HL-60 (cell line): ENCODE data around the gene ITGBL1.

Experiments used
- DNase-seq, 2 experiments: peaks; one replicate each; pipeline ENCODE4 v3.0.0-alpha.2; 2010 to 2020; ENCODE audit warnings: low read depth in 1 of 2, low spot score in 1 of 2
- H3K27ac ChIP-seq: fragments of 250-450 bp; sonication (Bioruptor Pico); replicated peaks from 2 replicates; pipeline ENCODE4 v1.5.1; 2020; ENCODE audit warnings: mild to moderate bottlenecking, moderate library complexity
- H3K27me3 ChIP-seq: fragments of 250-450 bp; sonication (Bioruptor Pico); 2 replicates; pipeline ENCODE4 v1.5.1; 2021; ENCODE audit warnings: mild to moderate bottlenecking, moderate library complexity; ENCODE audit not compliant: insufficient read depth, poor library complexity, severe bottlenecking
- H3K4me3 ChIP-seq: replicated peaks from 2 replicates; pipeline ENCODE4 v1.5.1; 2011; ENCODE audit warnings: mild to moderate bottlenecking, control low read depth, low read length; ENCODE audit not compliant: insufficient read depth
- CTCF ChIP-seq: IDR thresholded peaks from one replicate; pipeline ENCODE4 v1.5.1; 2011; ENCODE audit warnings: low read length, control low read depth, inconsistent platforms; ENCODE audit not compliant: insufficient read depth
- GABPA ChIP-seq: IDR thresholded peaks from 2 replicates; pipeline ENCODE4 v1.6.1; 2012; ENCODE audit warnings: low read depth
- POLR2AphosphoS5 ChIP-seq: IDR thresholded peaks from 2 replicates; pipeline ENCODE4 v1.6.1; 2012; ENCODE audit warnings: low read depth
- SPI1 ChIP-seq: IDR thresholded peaks from 2 replicates; pipeline ENCODE4 v1.6.1; 2012; ENCODE audit warnings: low read depth, mild to moderate bottlenecking, borderline replicate concordance
- TF ChIP-seq, protein P1 (sequence below): IDR thresholded peaks from 2 replicates; pipeline ENCODE4 v1.6.1; 2012; ENCODE audit warnings: low read depth; ENCODE audit not compliant: insufficient replicate concordance

The ITGBL1 gene

GRCh38 chr13:101493541-101493940 is 41.1 kb downstream of the ITGBL1 start:
- no peaks in the 10 kb centered on the region for H3K27me3 ChIP-seq
- H3K27ac ChIP-seq, result no peak overlapping the region
- DNase-seq, result no peak
- no peak overlapping the region for H3K4me3 ChIP-seq
- TF ChIP-seq POLR2AphosphoS5 (no peak), GABPA (no peak), SPI1 (no peak), CTCF (no peak)
- TF ChIP-seq, protein P1, sequence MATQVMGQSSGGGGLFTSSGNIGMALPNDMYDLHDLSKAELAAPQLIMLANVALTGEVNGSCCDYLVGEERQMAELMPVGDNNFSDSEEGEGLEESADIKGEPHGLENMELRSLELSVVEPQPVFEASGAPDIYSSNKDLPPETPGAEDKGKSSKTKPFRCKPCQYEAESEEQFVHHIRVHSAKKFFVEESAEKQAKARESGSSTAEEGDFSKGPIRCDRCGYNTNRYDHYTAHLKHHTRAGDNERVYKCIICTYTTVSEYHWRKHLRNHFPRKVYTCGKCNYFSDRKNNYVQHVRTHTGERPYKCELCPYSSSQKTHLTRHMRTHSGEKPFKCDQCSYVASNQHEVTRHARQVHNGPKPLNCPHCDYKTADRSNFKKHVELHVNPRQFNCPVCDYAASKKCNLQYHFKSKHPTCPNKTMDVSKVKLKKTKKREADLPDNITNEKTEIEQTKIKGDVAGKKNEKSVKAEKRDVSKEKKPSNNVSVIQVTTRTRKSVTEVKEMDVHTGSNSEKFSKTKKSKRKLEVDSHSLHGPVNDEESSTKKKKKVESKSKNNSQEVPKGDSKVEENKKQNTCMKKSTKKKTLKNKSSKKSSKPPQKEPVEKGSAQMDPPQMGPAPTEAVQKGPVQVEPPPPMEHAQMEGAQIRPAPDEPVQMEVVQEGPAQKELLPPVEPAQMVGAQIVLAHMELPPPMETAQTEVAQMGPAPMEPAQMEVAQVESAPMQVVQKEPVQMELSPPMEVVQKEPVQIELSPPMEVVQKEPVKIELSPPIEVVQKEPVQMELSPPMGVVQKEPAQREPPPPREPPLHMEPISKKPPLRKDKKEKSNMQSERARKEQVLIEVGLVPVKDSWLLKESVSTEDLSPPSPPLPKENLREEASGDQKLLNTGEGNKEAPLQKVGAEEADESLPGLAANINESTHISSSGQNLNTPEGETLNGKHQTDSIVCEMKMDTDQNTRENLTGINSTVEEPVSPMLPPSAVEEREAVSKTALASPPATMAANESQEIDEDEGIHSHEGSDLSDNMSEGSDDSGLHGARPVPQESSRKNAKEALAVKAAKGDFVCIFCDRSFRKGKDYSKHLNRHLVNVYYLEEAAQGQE, result no peak

- Histone ChIP-seq H3K4me3 (no peak overlapping the region), H3K27ac (no peak overlapping the region)
- DNase-seq, result no peak
These were observed 46.9 kb downstream of the ITGBL1 start for GRCh38 chr13:101499406-101499805.

DNA sequence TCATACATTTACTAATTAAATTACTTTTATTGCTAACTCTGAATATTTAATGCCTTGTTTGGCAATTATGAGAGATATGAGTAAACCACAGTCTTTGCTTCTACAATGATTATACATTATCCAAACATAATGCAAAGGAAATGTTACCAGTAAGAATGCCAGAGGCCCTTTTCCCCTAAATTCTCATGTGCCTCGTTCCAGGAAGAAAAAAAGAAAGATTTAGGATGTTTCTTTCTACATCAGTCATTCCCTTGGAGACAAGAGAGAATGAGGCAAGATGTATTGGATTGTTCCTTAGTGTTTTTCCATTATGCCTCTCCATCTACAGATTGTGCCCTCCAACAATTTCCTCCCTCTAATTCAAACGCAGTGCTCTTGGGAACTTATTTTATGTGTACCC is 50.1 kb downstream of the ITGBL1 start:
- no peak overlapping the region for H3K27ac ChIP-seq
- TF ChIP-seq, protein P1, result no peak
- TF ChIP-seq POLR2AphosphoS5 (no peak), GABPA (no peak), CTCF (no peak), SPI1 (no peak)
- DNase-seq, result no peak
- H3K4me3 ChIP-seq, result no peak overlapping the region
- H3K27me3 ChIP-seq, result peaks cover 14% of the 10 kb centered on the region

More at GRCh38 chr13:101499406-101499805, 46.9 kb downstream of the ITGBL1 start:
- H3K27me3 ChIP-seq, result peaks cover 9% of the 10 kb centered on the region
- TF ChIP-seq SPI1 (no peak), GABPA (no peak), POLR2AphosphoS5 (no peak), CTCF (no peak)
- TF ChIP-seq, protein P1, result no peak
